ENCODE data around the gene SMARCE1.

DNA sequence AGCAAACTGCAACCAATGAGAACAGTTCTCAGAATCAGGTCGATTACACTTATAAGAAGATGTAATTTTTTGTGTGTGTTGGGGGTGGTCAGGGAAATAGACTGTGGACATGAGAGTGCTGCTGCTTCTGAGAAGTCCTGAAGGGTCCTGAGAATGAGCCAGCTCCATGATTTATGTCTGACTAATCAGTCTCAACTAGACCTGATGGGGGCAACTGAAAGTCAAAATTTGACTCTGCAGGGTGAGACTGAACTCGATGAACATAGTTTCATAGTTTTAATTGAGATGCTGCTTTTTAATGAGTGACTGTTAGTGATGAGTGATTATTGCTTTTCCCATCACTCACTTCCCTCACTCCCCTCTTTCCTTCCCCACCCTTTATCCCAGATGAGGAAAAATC is 37.3 kb downstream of the SMARCE1 start:
- TF ChIP-seq TFCP2L1 (CRISPR knock-in tag; IDR thresholded peaks at IDR 0.05) (no peak), ZFP36 (IDR thresholded peaks at IDR 0.05; ENCODE audit: borderline replicate concordance, partially characterized antibody) (no peak)
